ENCODE results near the gene DNAJC1.

GRCh38 chr10:21753497-21754270 lies 249.8 kb downstream of the DNAJC1 start:
- no peak for TF ChIP-seq CTCF (IDR thresholded peaks at IDR 0.05)
- no peak for TF ChIP-seq POLR2A (IDR thresholded peaks at IDR 0.05)
